ENCODE measurements around the gene HGD. TPM values are rescaled to one million over a fixed set of nuclear protein-coding genes. Genes with fewer than 3 reads are reported as not detected.

The HGD gene
- total and polyA plus RNA-seq, 2 of the 13 experiments (the other 11 are each of a cell fraction or from before 2014, with no cell fraction given), result 265 to 398 TPM

- TF ChIP-seq ZFP62 (CRISPR knock-in tag; IDR thresholded peaks at IDR 0.05) (no peak), HNF1A (IDR thresholded peaks at IDR 0.05; ENCODE audit: low read depth) (peak; percentile 61), HNF1A (CRISPR knock-in tag; IDR thresholded peaks at IDR 0.05; ENCODE audit: borderline replicate concordance) (peak; percentile 80; the same call in 1 of the 2 replicates), ZNF260 (CRISPR knock-in tag; IDR thresholded peaks at IDR 0.05; ENCODE audit: borderline replicate concordance, low read depth) (no peak), ZFP36L2 (CRISPR knock-in tag; IDR thresholded peaks at IDR 0.05) (no peak), RFX3 (CRISPR knock-in tag; IDR thresholded peaks at IDR 0.05) (no peak), CENPT (CRISPR knock-in tag; IDR thresholded peaks at IDR 0.05; ENCODE audit: low read depth) (no peak), NCOA5 (CRISPR knock-in tag; IDR thresholded peaks at IDR 0.05) (no peak), NCOA1 (CRISPR knock-in tag; IDR thresholded peaks at IDR 0.05) (no peak), ZBTB21 (CRISPR knock-in tag; IDR thresholded peaks at IDR 0.05) (peak; percentile 84), PRDM4 (CRISPR knock-in tag; IDR thresholded peaks at IDR 0.05; ENCODE audit: borderline replicate concordance) (no peak), NR3C1 (CRISPR knock-in tag; IDR thresholded peaks at IDR 0.05) (no peak), MLXIP (CRISPR knock-in tag; IDR thresholded peaks at IDR 0.05; ENCODE audit: borderline replicate concordance) (no peak; the same call in 1 of the 2 replicates), HOXA7 (CRISPR knock-in tag; IDR thresholded peaks at IDR 0.05) (no peak)
- TF ChIP-seq, protein P1, sequence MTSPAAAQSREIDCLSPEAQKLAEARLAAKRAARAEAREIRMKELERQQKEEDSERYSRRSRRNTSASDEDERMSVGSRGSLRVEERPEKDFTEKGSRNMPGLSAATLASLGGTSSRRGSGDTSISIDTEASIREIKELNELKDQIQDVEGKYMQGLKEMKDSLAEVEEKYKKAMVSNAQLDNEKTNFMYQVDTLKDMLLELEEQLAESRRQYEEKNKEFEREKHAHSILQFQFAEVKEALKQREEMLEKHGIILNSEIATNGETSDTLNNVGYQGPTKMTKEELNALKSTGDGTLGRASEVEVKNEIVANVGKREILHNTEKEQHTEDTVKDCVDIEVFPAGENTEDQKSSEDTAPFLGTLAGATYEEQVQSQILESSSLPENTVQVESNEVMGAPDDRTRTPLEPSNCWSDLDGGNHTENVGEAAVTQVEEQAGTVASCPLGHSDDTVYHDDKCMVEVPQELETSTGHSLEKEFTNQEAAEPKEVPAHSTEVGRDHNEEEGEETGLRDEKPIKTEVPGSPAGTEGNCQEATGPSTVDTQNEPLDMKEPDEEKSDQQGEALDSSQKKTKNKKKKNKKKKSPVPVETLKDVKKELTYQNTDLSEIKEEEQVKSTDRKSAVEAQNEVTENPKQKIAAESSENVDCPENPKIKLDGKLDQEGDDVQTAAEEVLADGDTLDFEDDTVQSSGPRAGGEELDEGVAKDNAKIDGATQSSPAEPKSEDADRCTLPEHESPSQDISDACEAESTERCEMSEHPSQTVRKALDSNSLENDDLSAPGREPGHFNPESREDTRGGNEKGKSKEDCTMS (CRISPR knock-in tag; conservative IDR thresholded peaks at IDR 0.05), result no peak
- TF ChIP-seq, protein P2, sequence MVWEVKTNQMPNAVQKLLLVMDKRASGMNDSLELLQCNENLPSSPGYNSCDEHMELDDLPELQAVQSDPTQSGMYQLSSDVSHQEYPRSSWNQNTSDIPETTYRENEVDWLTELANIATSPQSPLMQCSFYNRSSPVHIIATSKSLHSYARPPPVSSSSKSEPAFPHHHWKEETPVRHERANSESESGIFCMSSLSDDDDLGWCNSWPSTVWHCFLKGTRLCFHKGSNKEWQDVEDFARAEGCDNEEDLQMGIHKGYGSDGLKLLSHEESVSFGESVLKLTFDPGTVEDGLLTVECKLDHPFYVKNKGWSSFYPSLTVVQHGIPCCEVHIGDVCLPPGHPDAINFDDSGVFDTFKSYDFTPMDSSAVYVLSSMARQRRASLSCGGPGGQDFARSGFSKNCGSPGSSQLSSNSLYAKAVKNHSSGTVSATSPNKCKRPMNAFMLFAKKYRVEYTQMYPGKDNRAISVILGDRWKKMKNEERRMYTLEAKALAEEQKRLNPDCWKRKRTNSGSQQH (CRISPR knock-in tag; IDR thresholded peaks at IDR 0.05; ENCODE audit: low read depth), result no peak
Measured at GRCh38 chr3:120682095-120682681, at the start of gene HGD (continued).

Measured in HepG2 (cell line).